ENCODE measurements around the gene TAF1C.

Gene TAF1C, protein sequence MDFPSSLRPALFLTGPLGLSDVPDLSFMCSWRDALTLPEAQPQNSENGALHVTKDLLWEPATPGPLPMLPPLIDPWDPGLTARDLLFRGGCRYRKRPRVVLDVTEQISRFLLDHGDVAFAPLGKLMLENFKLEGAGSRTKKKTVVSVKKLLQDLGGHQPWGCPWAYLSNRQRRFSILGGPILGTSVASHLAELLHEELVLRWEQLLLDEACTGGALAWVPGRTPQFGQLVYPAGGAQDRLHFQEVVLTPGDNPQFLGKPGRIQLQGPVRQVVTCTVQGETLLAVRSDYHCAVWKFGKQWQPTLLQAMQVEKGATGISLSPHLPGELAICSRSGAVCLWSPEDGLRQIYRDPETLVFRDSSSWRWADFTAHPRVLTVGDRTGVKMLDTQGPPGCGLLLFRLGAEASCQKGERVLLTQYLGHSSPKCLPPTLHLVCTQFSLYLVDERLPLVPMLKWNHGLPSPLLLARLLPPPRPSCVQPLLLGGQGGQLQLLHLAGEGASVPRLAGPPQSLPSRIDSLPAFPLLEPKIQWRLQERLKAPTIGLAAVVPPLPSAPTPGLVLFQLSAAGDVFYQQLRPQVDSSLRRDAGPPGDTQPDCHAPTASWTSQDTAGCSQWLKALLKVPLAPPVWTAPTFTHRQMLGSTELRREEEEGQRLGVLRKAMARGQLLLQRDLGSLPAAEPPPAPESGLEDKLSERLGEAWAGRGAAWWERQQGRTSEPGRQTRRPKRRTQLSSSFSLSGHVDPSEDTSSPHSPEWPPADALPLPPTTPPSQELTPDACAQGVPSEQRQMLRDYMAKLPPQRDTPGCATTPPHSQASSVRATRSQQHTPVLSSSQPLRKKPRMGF

GRCh38 chr16:84186685-84187437 is at the start of gene TAF1C:
TAF1C (minus strand) TSS chr16:84187057; CDS start chr16:84184988, 2,069 bp downstream.
- Histone ChIP-seq H2AFZ (ENCODE audit: low read length) (peak within 1 kb of the TSS; percentile 95), H3K36me3 (ENCODE audit: insufficient read depth, low read length) (peaks cover 26% of the 10 kb centered on the region), H3F3A (ENCODE audit: insufficient read depth, low read length) (no peaks in the 10 kb centered on the region), H3K9me3 (ENCODE audit: low read length) (no peaks in the 10 kb centered on the region), H3K79me2 (ENCODE audit: insufficient read depth, low read length) (0 out of 2 replicates have a peak, but pooled peaks cover 7% of the 10 kb centered on the region), H3K9me2 (ENCODE audit: low read depth, low read length) (no peaks in the 10 kb centered on the region), H3K4me3 (ENCODE audit: low read depth, low read length, poor library complexity, severe bottlenecking) (peak within 1 kb of the TSS; percentile 78), H3K9ac (ENCODE audit: low read length) (peak within 1 kb of the TSS; percentile 78), H3K27ac (ENCODE audit: low read depth, low read length, poor library complexity, severe bottlenecking) (no peak within 1 kb of the TSS), H3K4me2 (ENCODE audit: low read length) (peak within 1 kb of the TSS; percentile 57), H4K20me1 (ENCODE audit: insufficient read depth, low read length) (no peaks in the 10 kb centered on the region), H3K4me1 (ENCODE audit: insufficient read depth, low read length, severe bottlenecking) (peaks cover 11% of the 10 kb centered on the region), H3K27me3 (ENCODE audit: insufficient read depth, low read length) (no peaks in the 10 kb centered on the region)
- TF ChIP-seq EZH2 (IDR thresholded peaks at IDR 0.05; ENCODE audit: borderline replicate concordance, low read length) (no peak), CTCF (IDR thresholded peaks at IDR 0.05; ENCODE audit: low read length) (peak; percentile 95)

GRCh38 chr16:84234321-84235241 is 47.7 kb upstream of the TAF1C start:
- no peaks in the 10 kb centered on the region for H3F3A ChIP-seq (ENCODE audit: insufficient read depth, low read length)
- no peaks in the 10 kb centered on the region for H3K9me3 ChIP-seq (ENCODE audit: low read length)
- no peak overlapping the region for H2AFZ ChIP-seq (ENCODE audit: low read length)
- no peaks in the 10 kb centered on the region for H4K20me1 ChIP-seq (ENCODE audit: insufficient read depth, low read length)
- H3K4me3 ChIP-seq (ENCODE audit: low read depth, low read length, poor library complexity, severe bottlenecking), result no peak overlapping the region
- H3K27ac ChIP-seq (ENCODE audit: low read depth, low read length, poor library complexity, severe bottlenecking), result no peak overlapping the region
- no peaks in the 10 kb centered on the region for H3K79me2 ChIP-seq (ENCODE audit: insufficient read depth, low read length)
- no peaks in the 10 kb centered on the region for H3K9me2 ChIP-seq (ENCODE audit: low read depth, low read length)
- H3K36me3 ChIP-seq (ENCODE audit: insufficient read depth, low read length), result no peaks in the 10 kb centered on the region
- TF ChIP-seq CTCF (IDR thresholded peaks at IDR 0.05; ENCODE audit: low read length) (no peak), EZH2 (IDR thresholded peaks at IDR 0.05; ENCODE audit: borderline replicate concordance, low read length) (no peak)
- no peaks in the 10 kb centered on the region for H3K4me1 ChIP-seq (ENCODE audit: insufficient read depth, low read length, severe bottlenecking)
- no peak overlapping the region for H3K4me2 ChIP-seq (ENCODE audit: low read length)
- no peak overlapping the region for H3K9ac ChIP-seq (ENCODE audit: low read length)
- no peaks in the 10 kb centered on the region; the same call in 1 of the 2 replicates for H3K27me3 ChIP-seq (ENCODE audit: insufficient read depth, low read length)

All from OCI-LY1 (cell line).